Smooth muscle cell (in vitro differentiated cells): ENCODE data around the gene COL4A1. TPM values are rescaled to one million over a fixed set of nuclear protein-coding genes. Genes with fewer than 3 reads are reported as not detected.

Experiments used
- DNase-seq: peaks from one replicate; lab custom pipeline; 2025; ENCODE audit not compliant: unreplicated experiment; lab: John Stamatoyannopoulos, UW
- H2AFZ ChIP-seq: fragments of 200-600 bp; sonication (generic); 2 replicates; pipeline ENCODE4 v1.6.0; 2016; ENCODE audit warnings: antibody characterized with exemption, low read depth, mild to moderate bottlenecking
- H3F3A ChIP-seq: fragments of 200-600 bp; sonication (generic); 2 replicates; pipeline ENCODE4 v1.6.0; 2017; ENCODE audit warnings: antibody characterized with exemption, low read depth
- H3K27ac ChIP-seq: fragments of 200-600 bp; sonication (generic); 2 replicates; pipeline ENCODE4 v1.5.1; 2016; ENCODE audit warnings: low read depth, mild to moderate bottlenecking
- H3K27me3 ChIP-seq: fragments of 200-600 bp; sonication (generic); 2 replicates; pipeline ENCODE4 v1.6.1; 2016; ENCODE audit warnings: low read depth, mild to moderate bottlenecking
- H3K36me3 ChIP-seq: fragments of 200-600 bp; sonication (generic); 2 replicates; pipeline ENCODE4 v1.5.1; 2016; ENCODE audit warnings: low read depth
- H3K4me1 ChIP-seq: fragments of 200-600 bp; sonication (generic); 2 replicates; pipeline ENCODE4 v1.5.1; 2016; ENCODE audit warnings: low read depth
- H3K4me2 ChIP-seq: fragments of 200-600 bp; sonication (generic); 2 replicates; pipeline ENCODE4 v1.6.0; 2016; ENCODE audit warnings: mild to moderate bottlenecking
- H3K4me3 ChIP-seq: fragments of 200-600 bp; sonication (generic); 2 replicates; pipeline ENCODE4 v1.5.1; 2016; ENCODE audit warnings: mild to moderate bottlenecking
- H3K79me2 ChIP-seq: fragments of 200-600 bp; sonication (generic); 2 replicates; pipeline ENCODE4 v1.6.0; 2016; ENCODE audit warnings: low read depth, mild to moderate bottlenecking
- H3K9ac ChIP-seq: fragments of 200-600 bp; sonication (generic); 2 replicates; pipeline ENCODE4 v1.6.0; 2016; ENCODE audit warnings: low read depth
- H3K9me3 ChIP-seq: fragments of 200-600 bp; sonication (generic); replicated peaks from 2 replicates; pipeline ENCODE4 v1.5.1; 2016; ENCODE audit warnings: low read depth
- H4K20me1 ChIP-seq: fragments of 200-600 bp; sonication (generic); 2 replicates; pipeline ENCODE4 v1.6.0; 2016; ENCODE audit warnings: low read depth
- CTCF ChIP-seq: fragments of 200-600 bp; sonication (generic); IDR thresholded peaks from 2 replicates; pipeline ENCODE4 v1.5.1; 2017; ENCODE audit warnings: borderline replicate concordance, mild to moderate bottlenecking, antibody characterized with exemption; ENCODE audit not compliant: insufficient read depth, poor library complexity, severe bottlenecking
- WGBS: methylation state at CpG from one replicate; pipeline ENCODE4 v1.1.7; 2016; ENCODE audit warnings: low lambda C conversion rate; 5-methylcytosine and 5-hydroxymethylcytosine counted together
- polyA plus RNA-seq: library from polyadenylated mRNA; unstranded; fragments of >200 nt; fragmentation: Nextera tagmentation; extraction: Ambion mirVana; gene quantifications from 2 replicates; pipeline ENCODE4 v1.2.1, GENCODE V29; 2016
- total RNA-seq: library from RNA; depleted of rRNA; stranded (reverse); fragments of >200 nt; gene quantifications from 2 replicates; pipeline ENCODE4 v1.2.3, GENCODE V29; 2014

COL4A1 gene
- total and polyA plus RNA-seq, 2 experiments from 2014 or later = 2,409 to 4,372 TPM

DNA sequence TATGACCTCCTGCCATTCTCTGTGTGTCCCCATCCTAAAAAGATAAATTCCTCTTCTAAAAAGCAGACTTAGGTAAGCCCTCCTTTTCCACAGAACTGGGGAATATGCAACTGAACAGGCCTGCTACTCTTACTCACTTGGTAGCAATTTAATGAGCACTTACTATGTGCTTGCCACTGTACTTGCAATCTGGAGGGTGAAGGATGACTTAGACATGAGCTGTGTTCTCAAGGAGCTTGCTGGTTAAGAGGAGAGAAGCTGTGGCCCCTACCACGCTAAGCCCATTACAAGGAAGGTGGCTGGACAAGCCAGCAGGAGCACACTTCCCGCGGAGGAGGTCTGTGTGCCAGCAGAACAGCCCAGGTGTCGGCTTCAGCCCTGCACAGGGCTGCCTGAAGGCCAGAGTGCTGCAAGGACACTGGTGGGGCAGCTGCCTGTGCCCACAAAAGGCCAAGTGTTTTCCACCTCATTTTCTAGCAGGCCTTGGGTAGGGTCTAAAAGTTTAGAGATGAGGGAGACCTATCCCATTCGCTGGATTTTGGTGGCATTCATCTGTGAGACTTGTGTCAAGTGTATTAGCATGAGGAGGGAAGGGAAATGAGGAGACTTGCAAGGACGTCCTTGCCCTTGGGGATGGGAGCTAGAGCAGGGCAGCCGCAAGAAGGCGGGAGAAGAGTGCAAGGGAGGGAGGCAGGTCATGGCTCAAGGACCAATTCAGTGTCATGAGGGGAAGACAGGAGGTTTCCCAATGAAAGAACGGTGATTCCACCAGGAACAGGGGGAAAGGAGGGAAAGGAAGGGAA, 52.0 kb downstream of the COL4A1 start:
- Histone ChIP-seq H3K9me3 (no peaks in the 10 kb centered on the region), H3K4me2 (peak overlapping the region; percentile 19), H2AFZ (no peak overlapping the region), H3F3A (peaks cover 65% of the 10 kb centered on the region), H3K4me1 (peaks cover 14% of the 10 kb centered on the region), H4K20me1 (peaks cover 81% of the 10 kb centered on the region), H3K79me2 (peaks cover 78% of the 10 kb centered on the region), H3K36me3 (no peaks in the 10 kb centered on the region), H3K9ac (no peak overlapping the region), H3K27ac (peak overlapping the region; percentile 73), H3K4me3 (no peak overlapping the region), H3K27me3 (no peaks in the 10 kb centered on the region)
- TF ChIP-seq CTCF = no peak
- 59% methylated on average over 9 of the region's 9 CpGs for whole genome bisulfite sequencing
- no peak for DNase-seq

GRCh38 chr13:110254151-110254679, 52.7 kb downstream of the COL4A1 start:
- no peaks in the 10 kb centered on the region for H3K36me3 ChIP-seq
- H3K79me2 ChIP-seq = peaks cover 78% of the 10 kb centered on the region
- no peak for DNase-seq
- no peaks in the 10 kb centered on the region for H3K27me3 ChIP-seq
- H3K9ac ChIP-seq = no peak overlapping the region
- peaks cover 8% of the 10 kb centered on the region for H3K4me1 ChIP-seq
- peaks cover 69% of the 10 kb centered on the region for H3F3A ChIP-seq
- H3K9me3 ChIP-seq = no peaks in the 10 kb centered on the region
- no peak overlapping the region for H3K4me3 ChIP-seq
- H2AFZ ChIP-seq = no peak overlapping the region
- H4K20me1 ChIP-seq = peaks cover 81% of the 10 kb centered on the region
- TF ChIP-seq CTCF = no peak
- 15% methylated on average over 7 of the region's 7 CpGs for WGBS
- H3K4me2 ChIP-seq = peak overlapping the region; percentile 19
- H3K27ac ChIP-seq = peak overlapping the region; percentile 73

- Histone ChIP-seq H2AFZ (no peak overlapping the region), H3K9me3 (no peaks in the 10 kb centered on the region), H3K4me2 (peak overlapping the region; percentile 18), H3K79me2 (peaks cover 68% of the 10 kb centered on the region), H3K9ac (no peak overlapping the region), H3K27me3 (no peaks in the 10 kb centered on the region), H3F3A (peaks cover 65% of the 10 kb centered on the region), H4K20me1 (peaks cover 74% of the 10 kb centered on the region), H3K27ac (peak overlapping the region; percentile 72), H3K4me1 (peaks cover 4% of the 10 kb centered on the region), H3K36me3 (no peaks in the 10 kb centered on the region), H3K4me3 (no peak overlapping the region)
- 88% methylated on average over 12 of the region's 12 CpGs for WGBS
- no peak for DNase-seq
- TF ChIP-seq CTCF = no peak
Measured at GRCh38 chr13:110251193-110251819, 55.7 kb downstream of the COL4A1 start.
